Mesendoderm (in vitro differentiated cells): ENCODE results near the gene CD81.

Source experiments
- DNase-seq: peaks from one replicate; pipeline ENCODE4 v3.0.0; 2013
- H2AK5ac ChIP-seq: 2 replicates; pipeline ENCODE4 v1.6.1; 2013; ENCODE audit warnings: low read length, inconsistent platforms
- H2BK120ac ChIP-seq: 2 replicates; pipeline ENCODE4 v1.6.1; 2013; ENCODE audit warnings: low read depth, mild to moderate bottlenecking, low read length, moderate library complexity, mixed read lengths
- H2BK15ac ChIP-seq: replicated peaks from 2 replicates; pipeline ENCODE4 v1.6.1; 2013; ENCODE audit warnings: low read depth, mild to moderate bottlenecking, moderate library complexity
- H2BK5ac ChIP-seq: 2 replicates; pipeline ENCODE4 v1.6.1; 2013; ENCODE audit warnings: low read length, inconsistent platforms
- H3K18ac ChIP-seq: 2 replicates; pipeline ENCODE4 v1.6.1; 2013; ENCODE audit warnings: mild to moderate bottlenecking, low read length, mixed read lengths
- H3K23ac ChIP-seq: one replicate; pipeline ENCODE4 v1.6.1; 2013; ENCODE audit warnings: low read length
- H3K27ac ChIP-seq: 2 replicates; pipeline ENCODE4 v1.5.1; 2013; ENCODE audit warnings: low read depth, mild to moderate bottlenecking, inconsistent platforms, low read length, moderate library complexity
- H3K27me3 ChIP-seq: 2 replicates; pipeline ENCODE4 v1.6.1; 2013; ENCODE audit warnings: low read length, control low read depth, mild to moderate bottlenecking, inconsistent platforms; ENCODE audit not compliant: insufficient read depth, poor library complexity
- H3K36me3 ChIP-seq: 2 replicates; pipeline ENCODE4 v1.6.1; 2013; ENCODE audit warnings: low read length, inconsistent platforms; ENCODE audit not compliant: control insufficient read depth, insufficient read depth
- H3K4ac ChIP-seq: one replicate; pipeline ENCODE4 v1.6.1; 2013; ENCODE audit warnings: low read depth, mild to moderate bottlenecking, low read length, moderate library complexity
- H3K4me1 ChIP-seq: 2 replicates; pipeline ENCODE4 v1.6.1; 2013; ENCODE audit warnings: low read depth, low read length, inconsistent platforms; ENCODE audit not compliant: control insufficient read depth
- H3K4me2 ChIP-seq: 2 replicates; pipeline ENCODE4 v1.6.1; 2013; ENCODE audit warnings: low read length
- H3K4me3 ChIP-seq: 2 replicates; pipeline ENCODE4 v1.5.1; 2013; ENCODE audit warnings: mild to moderate bottlenecking, low read length
- H3K56ac ChIP-seq: one replicate; pipeline ENCODE4 v1.6.1; 2013; ENCODE audit warnings: low read length
- H3K79me1 ChIP-seq: 2 replicates; pipeline ENCODE4 v1.6.1; 2013; ENCODE audit warnings: low read length, inconsistent platforms
- H3K79me2 ChIP-seq: 2 replicates; pipeline ENCODE4 v1.6.1; 2013; ENCODE audit warnings: mild to moderate bottlenecking, low read length; ENCODE audit not compliant: control insufficient read depth, insufficient read depth
- H3K9ac ChIP-seq: 2 replicates; pipeline ENCODE4 v1.6.1; 2013; ENCODE audit warnings: low read length, inconsistent platforms
- H4K5ac ChIP-seq: one replicate; pipeline ENCODE4 v1.6.1; 2013; ENCODE audit warnings: low read length
- H4K8ac ChIP-seq: one replicate; pipeline ENCODE4 v1.6.1; 2013; ENCODE audit warnings: low read depth, mild to moderate bottlenecking, control low read depth, low read length, moderate library complexity
- WGBS: extraction: QIAGEN DNeasy Blood & Tissue Kit; methylation state at CpG from one replicate; pipeline ENCODE4 v1.1.7; 2013; ENCODE audit warnings: low lambda C conversion rate, missing lambda C conversion rate; ENCODE audit not compliant: insufficient coverage; ENCODE audit errors: extremely low coverage; 5-methylcytosine and 5-hydroxymethylcytosine counted together

Gene CD81

DNA sequence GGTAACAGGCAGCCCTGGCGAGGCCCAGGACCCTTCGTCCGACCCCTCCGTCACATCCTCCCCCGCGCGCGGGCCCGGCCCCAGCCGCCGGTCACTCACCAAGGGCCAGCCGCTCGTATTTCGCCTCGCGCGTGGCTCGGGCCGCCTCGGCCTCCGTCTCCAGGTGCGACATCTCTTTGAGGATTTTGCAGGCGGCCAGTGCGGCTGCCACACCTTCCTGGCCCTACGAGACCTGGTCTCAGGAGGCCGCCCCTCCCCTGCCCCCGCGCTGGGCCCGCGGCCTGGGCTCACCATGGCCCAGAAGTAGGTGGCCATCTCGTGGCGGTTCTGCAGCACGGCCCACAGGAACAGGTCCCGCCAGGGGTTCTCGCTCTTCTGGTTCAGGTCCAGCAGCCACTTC, 37.5 kb downstream of the CD81 start:
- Histone ChIP-seq H3K79me2 (no peaks in the 10 kb centered on the region), H3K9ac (no peak overlapping the region)
- DNase-seq: no peak

DNA sequence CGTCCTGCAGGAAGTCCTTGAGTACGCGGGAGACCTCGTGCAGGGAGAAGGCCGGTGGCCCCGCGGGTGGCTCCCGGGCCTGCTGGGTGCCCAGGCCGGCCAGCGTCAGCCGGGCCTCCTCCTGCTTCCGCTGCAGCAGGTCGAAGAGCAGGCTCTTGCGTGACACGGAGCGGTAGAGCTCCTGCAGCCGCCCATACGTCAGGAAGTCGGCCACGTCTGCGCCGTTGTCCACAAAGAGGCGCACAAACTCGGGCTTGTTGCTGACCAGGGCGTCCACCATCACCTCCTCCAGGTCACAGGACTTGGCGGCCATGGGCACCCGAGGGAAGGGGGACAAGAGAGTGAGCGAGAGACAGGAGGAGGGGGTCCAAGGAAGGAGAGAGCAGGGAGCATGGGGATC, 38.1 kb downstream of the CD81 start:
- Histone ChIP-seq H3K4me1 (no peaks in the 10 kb centered on the region), H3K56ac (no peak overlapping the region), H3K4me3 (no peak overlapping the region), H3K79me1 (no peaks in the 10 kb centered on the region), H3K4me2 (no peak overlapping the region), H4K5ac (no peak overlapping the region), H2BK120ac (no peak overlapping the region), H3K9ac (no peak overlapping the region), H2BK15ac (no peak overlapping the region), H3K27me3 (no peaks in the 10 kb centered on the region), H2BK5ac (no peak overlapping the region), H3K36me3 (no peaks in the 10 kb centered on the region), H2AK5ac (no peak overlapping the region), H3K27ac (no peak overlapping the region), H3K4ac (no peak overlapping the region), H4K8ac (no peak overlapping the region), H3K79me2 (no peaks in the 10 kb centered on the region), H3K18ac (no peak overlapping the region), H3K23ac (no peak overlapping the region)
- WGBS: no CpG with 5 or more reads among the region's 28 CpGs
- DNase-seq: no peak

More for the DNA sequence above, 37.5 kb downstream of the CD81 start:
- no peak overlapping the region for H3K4me3 ChIP-seq
- no peak overlapping the region for H2BK15ac ChIP-seq
- no peak overlapping the region for H4K5ac ChIP-seq
- no peak overlapping the region for H3K23ac ChIP-seq
- H2AK5ac ChIP-seq: no peak overlapping the region
- H4K8ac ChIP-seq: no peak overlapping the region
- H3K79me1 ChIP-seq: no peaks in the 10 kb centered on the region
- no peaks in the 10 kb centered on the region for H3K4me1 ChIP-seq
- no peak overlapping the region for H3K27ac ChIP-seq
- no CpG with 5 or more reads among the region's 35 CpGs for WGBS
- no peak overlapping the region for H3K4me2 ChIP-seq
- H2BK5ac ChIP-seq: no peak overlapping the region
- no peak overlapping the region for H3K4ac ChIP-seq
- H3K36me3 ChIP-seq: no peaks in the 10 kb centered on the region
- no peak overlapping the region for H3K56ac ChIP-seq
- no peak overlapping the region for H3K18ac ChIP-seq
- H3K27me3 ChIP-seq: no peaks in the 10 kb centered on the region
- no peak overlapping the region for H2BK120ac ChIP-seq

DNA sequence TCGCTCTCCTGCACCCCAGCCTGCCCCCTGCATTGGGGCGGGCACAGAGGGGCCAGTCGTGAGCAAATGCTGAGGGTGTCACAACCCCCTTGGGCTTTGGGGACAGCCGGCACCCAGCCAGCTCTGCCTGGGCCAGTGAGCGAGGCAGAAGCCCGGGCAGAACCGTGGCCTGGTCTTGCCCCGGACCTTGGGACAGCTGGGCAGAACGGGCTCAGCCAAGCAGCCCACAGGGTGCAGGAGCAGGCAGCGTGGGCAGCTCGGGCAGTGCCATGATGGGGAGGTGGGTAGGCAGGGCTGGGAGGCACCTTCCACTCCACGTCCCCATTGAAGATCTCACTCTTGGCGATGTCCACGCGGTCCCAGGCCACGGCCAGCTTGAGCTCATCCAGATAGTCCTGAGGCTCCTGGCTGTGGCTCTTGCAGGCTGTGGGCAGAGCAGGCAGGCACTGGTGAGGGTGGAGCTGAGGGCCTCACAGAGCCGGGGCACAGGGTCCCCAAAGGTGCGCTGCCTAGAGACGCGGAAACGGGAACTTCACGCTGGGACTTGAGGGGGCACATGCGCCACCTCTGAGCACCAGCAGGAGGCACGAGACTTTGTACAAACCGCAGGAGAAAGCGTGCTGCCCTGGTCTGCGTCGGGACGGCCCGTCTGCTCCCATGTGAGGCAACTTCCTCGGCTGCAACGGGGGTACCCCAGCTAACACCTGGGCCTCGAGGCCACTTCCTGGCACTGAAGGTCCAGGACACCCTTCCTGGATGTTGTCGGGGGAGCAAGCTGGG, 38.7 kb downstream of the CD81 start:
- Histone ChIP-seq H2AK5ac (no peak overlapping the region), H3K18ac (no peak overlapping the region), H4K8ac (no peak overlapping the region), H2BK15ac (no peak overlapping the region), H3K79me1 (no peaks in the 10 kb centered on the region), H3K36me3 (no peaks in the 10 kb centered on the region), H2BK120ac (no peak overlapping the region), H3K4me2 (no peak overlapping the region), H3K56ac (no peak overlapping the region), H3K4me3 (no peak overlapping the region), H3K4ac (no peak overlapping the region), H3K4me1 (no peaks in the 10 kb centered on the region), H3K27me3 (no peaks in the 10 kb centered on the region), H4K5ac (no peak overlapping the region), H2BK5ac (no peak overlapping the region), H3K9ac (no peak overlapping the region), H3K27ac (no peak overlapping the region), H3K23ac (no peak overlapping the region), H3K79me2 (no peaks in the 10 kb centered on the region)
- no peak for DNase-seq
- WGBS: no CpG with 5 or more reads among the region's 34 CpGs

GRCh38 chr11:2416765-2417164, 39.7 kb downstream of the CD81 start:
- Histone ChIP-seq H3K27ac (no peak overlapping the region), H3K36me3 (no peaks in the 10 kb centered on the region), H3K27me3 (no peaks in the 10 kb centered on the region), H3K4me2 (no peak overlapping the region), H3K79me1 (no peaks in the 10 kb centered on the region), H3K4me3 (no peak overlapping the region), H2BK15ac (no peak overlapping the region), H3K4me1 (no peaks in the 10 kb centered on the region), H3K56ac (no peak overlapping the region), H4K5ac (no peak overlapping the region), H2AK5ac (no peak overlapping the region), H3K9ac (no peak overlapping the region), H3K79me2 (no peaks in the 10 kb centered on the region), H3K18ac (no peak overlapping the region), H3K23ac (no peak overlapping the region), H2BK5ac (no peak overlapping the region), H4K8ac (no peak overlapping the region), H2BK120ac (no peak overlapping the region), H3K4ac (no peak overlapping the region)
- DNase-seq: no peak
- no CpG with 5 or more reads among the region's 18 CpGs for WGBS

DNA sequence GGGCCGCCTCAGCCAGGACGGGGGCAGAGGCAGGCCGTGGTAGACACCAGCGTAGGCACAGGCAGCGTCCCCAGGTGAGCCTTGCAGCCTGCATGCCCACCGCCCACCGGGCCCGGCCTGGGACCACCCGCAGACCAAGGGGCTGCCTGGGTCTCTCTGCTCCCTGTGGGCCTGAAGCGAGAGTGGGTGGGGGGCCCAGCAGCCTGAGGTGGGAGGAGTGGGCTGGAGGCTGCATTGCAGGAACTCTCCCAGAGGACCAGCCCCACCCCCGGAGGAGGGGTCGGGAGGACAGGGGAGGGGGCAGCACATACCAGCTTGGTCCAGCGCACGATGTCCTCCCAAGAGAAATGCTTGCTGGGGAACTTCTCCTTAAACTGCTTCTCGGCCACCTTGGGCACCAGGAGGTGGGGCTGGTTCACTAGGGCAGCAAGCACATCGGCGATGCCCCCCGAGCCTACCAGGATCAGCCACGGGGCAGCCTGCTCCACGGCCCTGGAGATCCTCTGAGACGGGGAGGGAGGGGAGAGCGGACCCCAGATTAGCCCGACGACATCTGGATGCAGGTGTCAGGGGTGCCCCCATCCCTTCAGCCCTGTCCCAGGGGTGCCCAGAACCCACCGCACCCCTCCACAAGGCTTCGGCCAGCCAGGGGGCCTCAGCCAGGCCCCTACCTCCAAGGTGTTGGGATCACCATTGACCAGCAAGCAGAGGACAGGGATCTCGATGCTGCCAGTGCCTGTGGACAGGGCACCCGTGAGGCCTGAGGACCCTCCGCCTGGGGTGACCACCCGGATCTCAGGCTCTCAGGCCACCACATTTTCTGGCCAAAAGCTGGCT, 41.0 kb downstream of the CD81 start:
- Histone ChIP-seq H3K36me3 (no peaks in the 10 kb centered on the region), H4K8ac (no peak overlapping the region), H3K27me3 (no peaks in the 10 kb centered on the region), H3K4ac (no peak overlapping the region), H3K4me2 (no peak overlapping the region), H3K9ac (no peak overlapping the region), H2BK120ac (no peak overlapping the region), H2BK5ac (no peak overlapping the region), H3K18ac (no peak overlapping the region), H3K56ac (no peak overlapping the region), H4K5ac (no peak overlapping the region), H3K4me1 (no peaks in the 10 kb centered on the region), H3K27ac (no peak overlapping the region), H2AK5ac (no peak overlapping the region), H3K4me3 (no peak overlapping the region), H2BK15ac (no peak overlapping the region), H3K79me2 (no peaks in the 10 kb centered on the region), H3K23ac (no peak overlapping the region), H3K79me1 (no peaks in the 10 kb centered on the region)
- no peak for DNase-seq
- WGBS: no CpG with 5 or more reads among the region's 30 CpGs
